Breast epithelium (tissue), 3 donors: ENCODE results near the gene CCL21.

Experiments
- CTCF ChIP-seq, 3 donors: fragments of 450-650 bp; IDR thresholded peaks; one replicate each; pipeline ENCODE4 v1.5.1; 2016 to 2017; ENCODE audit warnings: antibody characterized with exemption in 3 of 3, mild to moderate bottlenecking in 3 of 3, moderate library complexity in 3 of 3
- POLR2A ChIP-seq: fragments of 450-650 bp; IDR thresholded peaks from one replicate; pipeline ENCODE4 v1.6.1; 2016; ENCODE audit warnings: antibody characterized with exemption, mild to moderate bottlenecking, moderate library complexity
- POLR2AphosphoS5 ChIP-seq, 3 donors: sonication (generic); formaldehyde crosslinking; IDR thresholded peaks; one replicate each; pipeline ENCODE4 v1.6.1; 2017; ENCODE audit warnings: antibody characterized with exemption in 3 of 3

- TF ChIP-seq POLR2AphosphoS5 (IDR thresholded peaks at IDR 0.05) (no peak), CTCF (IDR thresholded peaks at IDR 0.05) (no peak), POLR2A (no peak)
These were observed at the start of gene CCL21 for GRCh38 chr9:34710023-34710422.
